B cell (primary cell): ENCODE measurements around the gene ZNF641. TPM values are rescaled to one million over a fixed set of nuclear protein-coding genes. Genes with fewer than 3 reads are reported as not detected.

Experiments
- ATAC-seq: fragments of 200-7000 bp; cut with Tn5 transposase; one replicate; pipeline ENCODE4 v1.10.0; 2021; ENCODE audit warnings: low read depth, mild to moderate bottlenecking, moderate number of reproducible peaks, moderate library complexity
- CTCF ChIA-PET: fragments of 350-600 bp; sonication (Branson Sonifier 250); formaldehyde crosslinking; loops from one replicate; lab custom pipeline; 2021; ENCODE audit warnings: antibody characterized with exemption, inconsistent platforms; lab: Charles Lee
- POLR2A ChIA-PET: fragments of 350-600 bp; sonication (Branson Sonifier 250); formaldehyde crosslinking; loops from one replicate; lab custom pipeline; 2021; ENCODE audit warnings: antibody characterized with exemption; lab: Charles Lee
- DNase-seq: peaks from one replicate; pipeline ENCODE4 v3.0.0; 2013
- H2AFZ ChIP-seq: 2 replicates; pipeline ENCODE4 v1.6.1; 2012; ENCODE audit warnings: mild to moderate bottlenecking, low read depth, low read length; ENCODE audit not compliant: insufficient read depth, poor library complexity, severe bottlenecking
- H3K27ac ChIP-seq, 2 donors: 1 replicate in 1 of 2; 2 replicates in 1 of 2; pipeline ENCODE4 v1.5.1; 2012 to 2013; ENCODE audit warnings: low read length in 2 of 2, mild to moderate bottlenecking in 2 of 2, moderate library complexity in 1 of 2
- H3K27me3 ChIP-seq, 4 experiments: fragments of 200-600 bp in 1 of 4; sonication (generic) in 1 of 4; replicated peaks in 1 of 4; 1 replicate in 2 of 4; 2 replicates in 2 of 4; pipeline versions ENCODE4 v1.6.1 to v1.7.0; 2013 to 2016; ENCODE audit warnings: low read length in 3 of 4, mild to moderate bottlenecking in 2 of 4, mixed read lengths in 1 of 4, moderate library complexity in 1 of 4; ENCODE audit not compliant: insufficient read depth in 4 of 4, control insufficient read depth in 3 of 4; ENCODE audit errors: control extremely low read depth in 1 of 4
- H3K36me3 ChIP-seq, 2 experiments: replicated peaks in 1 of 2; 1 replicate in 1 of 2; 2 replicates in 1 of 2; pipeline versions ENCODE4 v1.6.1 to v1.7.1; 2013; ENCODE audit warnings: low read length in 1 of 2; ENCODE audit not compliant: insufficient read depth in 2 of 2, control insufficient read depth in 1 of 2; ENCODE audit errors: control extremely low read depth in 1 of 2, extremely low read depth in 1 of 2
- H3K4me1 ChIP-seq, 2 donors: fragments of 200-600 bp in 1 of 2; sonication (generic) in 1 of 2; 1 replicate in 1 of 2; 2 replicates in 1 of 2; pipeline versions ENCODE4 v1.5.1 to v1.6.1; 2013 to 2017; ENCODE audit warnings: low read length in 2 of 2; ENCODE audit not compliant: control insufficient read depth in 2 of 2, insufficient read depth in 2 of 2
- H3K4me2 ChIP-seq: replicated peaks from 2 replicates; pipeline ENCODE3; 2012; ENCODE audit warnings: mild to moderate bottlenecking, low read depth, low read length; ENCODE audit not compliant: poor library complexity, severe bottlenecking
- H3K4me3 ChIP-seq, 5 experiments: fragments of 200-600 bp in 1 of 5; sonication (generic) in 1 of 5; 1 replicate in 3 of 5; 2 replicates in 2 of 5; pipeline versions ENCODE4 v1.5.1 to v1.7.0; 2011 to 2016; ENCODE audit warnings: low read length in 4 of 5, mild to moderate bottlenecking in 4 of 5, low read depth in 2 of 5, control low read depth in 1 of 5, moderate library complexity in 1 of 5; ENCODE audit not compliant: insufficient read depth in 1 of 5; ENCODE audit errors: control extremely low read depth in 1 of 5, extremely low read depth in 1 of 5
- H3K79me2 ChIP-seq: fragments of 200-600 bp; sonication (generic); one replicate; pipeline ENCODE4 v1.6.0; 2016; ENCODE audit warnings: low read length; ENCODE audit not compliant: control insufficient read depth, insufficient read depth
- H3K9ac ChIP-seq: fragments of 200-600 bp; sonication (generic); 2 replicates; pipeline ENCODE4 v1.6.1; 2017; ENCODE audit warnings: mild to moderate bottlenecking, low read length, moderate library complexity
- H3K9me3 ChIP-seq, 3 donors: one replicate each; pipeline versions ENCODE4 v1.6.1 to v1.7.1; 2013; ENCODE audit warnings: low read length in 2 of 3; ENCODE audit not compliant: control insufficient read depth in 2 of 3, insufficient read depth in 1 of 3; ENCODE audit errors: control extremely low read depth in 1 of 3
- H4K20me1 ChIP-seq: 2 replicates; pipeline ENCODE4 v1.6.0; 2012; ENCODE audit warnings: mild to moderate bottlenecking, low read length; ENCODE audit not compliant: insufficient read depth, control insufficient read depth, poor library complexity, severe bottlenecking
- H3K27ac Mint-ChIP-seq: one replicate; pipeline ENCODE4 v1.8.0; 2021; ENCODE audit warnings: mixed read lengths
- H3K27me3 Mint-ChIP-seq: one replicate; pipeline ENCODE4 v1.8.0; 2021; ENCODE audit warnings: mixed read lengths
- H3K4me1 Mint-ChIP-seq: one replicate; pipeline ENCODE4 v1.8.0; 2021; ENCODE audit warnings: mixed read lengths
- H3K4me3 Mint-ChIP-seq: one replicate; pipeline ENCODE4 v1.8.0; 2021; ENCODE audit warnings: mixed read lengths
- H3K9me3 Mint-ChIP-seq: one replicate; pipeline ENCODE4 v1.8.0; 2022; ENCODE audit warnings: mixed read lengths; ENCODE audit not compliant: insufficient read depth
- EZH2 ChIP-seq: IDR thresholded peaks from 2 replicates; pipeline ENCODE4 v1.6.1; 2012; ENCODE audit warnings: borderline replicate concordance, low read depth, mild to moderate bottlenecking, moderate library complexity, low read length; ENCODE audit not compliant: insufficient read depth, poor library complexity, severe bottlenecking
- WGBS: methylation state at CpG from one replicate; pipeline ENCODE4 v1.1.5; 2013; ENCODE audit warnings: missing lambda C conversion rate; ENCODE audit not compliant: insufficient coverage; 5-methylcytosine and 5-hydroxymethylcytosine counted together
- intact Hi-C: fragments of 100-400 bp; cut with micrococcal nuclease; formaldehyde crosslinking; loops from one replicate; pipeline ENCODE4 v1.10.0; 2022
- polyA plus RNA-seq: library from polyadenylated mRNA; depleted of rRNA; stranded (reverse); fragments of >200 nt; gene quantifications from 2 replicates; pipeline ENCODE4 v1.2.3, GENCODE V29; 2012
- total RNA-seq, 2 donors: library from RNA; stranded (reverse); fragments of 120-200 nt in 1 of 2; gene quantifications; 1 replicate in 1 of 2; 2 replicates in 1 of 2; pipeline versions ENCODE4 v1.2.3 to v1.2.4, GENCODE V29; 2013 to 2022
- TF ChIP-seq, protein P1 (sequence below): fragments of 200-600 bp; IDR thresholded peaks from one replicate; pipeline ENCODE4 v1.8.0; 2022; ENCODE audit warnings: antibody characterized with exemption, mild to moderate bottlenecking

ZNF641 gene
- total and polyA plus RNA-seq, 2 donors (not counting 1 experiment from before 2014, with no cell fraction given): 10.3 to 34.2 TPM

DNA sequence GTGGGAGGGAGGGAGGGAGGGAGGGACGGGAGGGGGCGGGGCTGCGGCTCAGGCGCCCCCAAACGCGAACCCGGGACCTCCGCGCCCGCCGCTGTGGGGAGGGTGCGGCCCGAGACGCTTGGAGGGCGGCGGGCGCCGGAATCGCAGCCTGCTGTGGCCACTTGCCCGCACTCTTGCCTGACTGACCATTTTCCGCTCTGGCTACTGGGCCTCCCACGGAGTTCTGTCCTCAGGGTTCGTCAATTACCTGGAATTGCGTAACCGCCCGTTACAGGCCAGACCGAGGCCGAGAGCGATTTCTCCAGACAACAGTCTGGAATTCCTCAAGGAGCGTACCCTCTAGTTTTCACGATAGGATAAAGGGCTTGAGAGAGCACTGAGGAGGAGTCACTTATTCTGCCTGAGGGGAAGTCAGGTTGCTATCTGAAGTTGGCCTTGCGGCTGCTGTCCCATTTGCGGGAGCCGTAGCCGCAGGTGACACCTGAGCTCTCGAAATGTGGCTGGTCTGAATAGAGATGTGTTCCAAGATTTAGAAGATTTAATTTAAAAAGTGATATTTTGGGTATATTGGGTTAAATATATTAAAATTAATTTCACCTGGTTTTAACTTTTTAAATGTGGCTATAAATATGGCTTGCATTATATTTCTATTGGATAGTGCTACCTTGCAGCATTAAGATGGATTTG, 446 bp upstream of the ZNF641 start:
- H3K9me3 Mint-ChIP-seq: no peaks in the 10 kb centered on the region
- Histone ChIP-seq H3K4me1 (peaks cover 7 to 15% of the 10 kb centered on the region in 2 donors), H3K36me3 (peaks cover 0 to 19% of the 10 kb centered on the region in 2 experiments), H3K27me3 (no peaks in the 10 kb centered on the region), H2AFZ (peak overlapping the region; percentile 85), H4K20me1 (no peaks in the 10 kb centered on the region), H3K9ac (peak overlapping the region; percentile 80), H3K27ac (peak overlapping the region; percentile 43 to 73), H3K9me3 (no peaks in the 10 kb centered on the region), H3K79me2 (no peaks in the 10 kb centered on the region), H3K4me2 (peak overlapping the region; percentile 82), H3K4me3 (peak overlapping the region; percentile 47 to 87 (median 80))
- H3K27me3 Mint-ChIP-seq: no peaks in the 10 kb centered on the region
- intact Hi-C loops: loop anchor here (5.0 kb wide), 1 partner anchor 169 kb away; the partner anchor contains the start of gene CCDC184
- WGBS: 3% methylated on average over 30 of the region's 36 CpGs
- POLR2A ChIA-PET: no interaction called here
- ATAC-seq (peak; percentile 1), DNase-seq (no peak)
- TF ChIP-seq, protein P1, sequence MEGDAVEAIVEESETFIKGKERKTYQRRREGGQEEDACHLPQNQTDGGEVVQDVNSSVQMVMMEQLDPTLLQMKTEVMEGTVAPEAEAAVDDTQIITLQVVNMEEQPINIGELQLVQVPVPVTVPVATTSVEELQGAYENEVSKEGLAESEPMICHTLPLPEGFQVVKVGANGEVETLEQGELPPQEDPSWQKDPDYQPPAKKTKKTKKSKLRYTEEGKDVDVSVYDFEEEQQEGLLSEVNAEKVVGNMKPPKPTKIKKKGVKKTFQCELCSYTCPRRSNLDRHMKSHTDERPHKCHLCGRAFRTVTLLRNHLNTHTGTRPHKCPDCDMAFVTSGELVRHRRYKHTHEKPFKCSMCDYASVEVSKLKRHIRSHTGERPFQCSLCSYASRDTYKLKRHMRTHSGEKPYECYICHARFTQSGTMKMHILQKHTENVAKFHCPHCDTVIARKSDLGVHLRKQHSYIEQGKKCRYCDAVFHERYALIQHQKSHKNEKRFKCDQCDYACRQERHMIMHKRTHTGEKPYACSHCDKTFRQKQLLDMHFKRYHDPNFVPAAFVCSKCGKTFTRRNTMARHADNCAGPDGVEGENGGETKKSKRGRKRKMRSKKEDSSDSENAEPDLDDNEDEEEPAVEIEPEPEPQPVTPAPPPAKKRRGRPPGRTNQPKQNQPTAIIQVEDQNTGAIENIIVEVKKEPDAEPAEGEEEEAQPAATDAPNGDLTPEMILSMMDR: no peak
- TF ChIP-seq EZH2: no peak
- peak overlapping the region; percentile 93 for H3K4me3 Mint-ChIP-seq
- peak overlapping the region; percentile 89 for H3K27ac Mint-ChIP-seq
- H3K4me1 Mint-ChIP-seq: peaks cover 22% of the 10 kb centered on the region
- CTCF ChIA-PET: interaction anchor here (0.6 to 1.7 kb wide), 2 partner anchors 12 to 267 kb away, joined by 3 read pairs; no protein-coding TSS in a partner anchor

DNA sequence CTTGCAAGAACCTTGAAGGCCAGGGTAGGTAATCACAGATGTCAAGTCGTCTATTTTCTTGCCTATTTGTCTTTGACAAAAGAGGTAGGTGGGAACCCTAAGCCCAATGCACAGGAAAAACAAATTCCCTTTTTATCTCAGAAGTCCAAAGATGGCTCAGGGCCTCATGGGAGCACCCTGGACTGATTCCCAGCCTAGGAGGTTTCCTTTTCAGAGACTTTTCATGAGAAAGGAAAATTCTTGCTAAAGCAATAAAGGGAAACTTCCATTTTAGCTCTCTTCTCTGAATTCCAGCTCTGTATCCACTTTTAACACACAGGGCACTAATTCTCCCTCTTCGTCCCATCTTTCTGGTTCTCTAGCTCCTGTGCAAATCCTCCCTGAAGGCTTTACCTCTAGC, 1.2 kb downstream of the ZNF641 start:
- Histone ChIP-seq H3K36me3 (peaks cover 2 to 33% of the 10 kb centered on the region in 2 experiments), H3K79me2 (no peaks in the 10 kb centered on the region), H2AFZ (peak overlapping the region; percentile 87), H3K27me3 (no peaks in the 10 kb centered on the region), H3K9me3 (no peaks in the 10 kb centered on the region), H3K4me3 (peak overlapping the region in 1 of 5 experiments; percentile 80), H3K4me1 (peaks cover 7 to 15% of the 10 kb centered on the region in 2 donors), H4K20me1 (no peaks in the 10 kb centered on the region), H3K27ac (peak overlapping the region; percentile 60 to 85), H3K9ac (peak overlapping the region; percentile 79), H3K4me2 (peak overlapping the region; percentile 82)
- ATAC-seq: no peak
- peak overlapping the region; percentile 96 for H3K27ac Mint-ChIP-seq
- DNase-seq: no peak
- TF ChIP-seq, protein P1: no peak
- TF ChIP-seq EZH2: no peak
- ChIA-PET CTCF (interaction anchor here (1.2 to 1.7 kb wide), 2 partner anchors 11 to 269 kb away, joined by 3 to 5 read pairs; no protein-coding TSS in a partner anchor), POLR2A (no interaction called here)
- WGBS: 79% methylated on average over 2 of the region's 2 CpGs
- H3K27me3 Mint-ChIP-seq: no peaks in the 10 kb centered on the region
- peaks cover 22% of the 10 kb centered on the region for H3K4me1 Mint-ChIP-seq
- H3K4me3 Mint-ChIP-seq: peak overlapping the region; percentile 97
- H3K9me3 Mint-ChIP-seq: no peaks in the 10 kb centered on the region
- intact Hi-C loops: no loop called here
